GM23248 (cell line): ENCODE measurements around the gene CHST11.

ENCODE experiments used
- EZH2 ChIP-seq: fragments of 200-600 bp; sonication (generic); IDR thresholded peaks from 2 replicates; pipeline ENCODE4 v1.6.1; 2018; ENCODE audit warnings: antibody characterized with exemption, mild to moderate bottlenecking; ENCODE audit not compliant: insufficient read depth, poor library complexity, severe bottlenecking
- EZH2phosphoT487 ChIP-seq: fragments of 200-600 bp; sonication (generic); IDR thresholded peaks from 2 replicates; pipeline ENCODE4 v1.6.1; 2018; ENCODE audit warnings: antibody characterized with exemption, moderate library complexity, mild to moderate bottlenecking, low read depth; ENCODE audit not compliant: insufficient read depth

- TF ChIP-seq EZH2phosphoT487 (no peak), EZH2 (no peak)
These were observed 56.9 kb downstream of the CHST11 start for GRCh38 chr12:104513681-104514080.
